NCI-H1417 (cell line): Measurements from ENCODE around the gene SND1.
"Not testable (repeated sequence)": the region's sequence is repeated elsewhere in the genome, so short reads cannot be mapped to it uniquely, and the experiment has no call there.

Source experiments
- DNase-seq, 3 experiments: peaks; one replicate each; lab custom pipeline; 2025; lab: John Stamatoyannopoulos, UW

SND1 gene

DNA sequence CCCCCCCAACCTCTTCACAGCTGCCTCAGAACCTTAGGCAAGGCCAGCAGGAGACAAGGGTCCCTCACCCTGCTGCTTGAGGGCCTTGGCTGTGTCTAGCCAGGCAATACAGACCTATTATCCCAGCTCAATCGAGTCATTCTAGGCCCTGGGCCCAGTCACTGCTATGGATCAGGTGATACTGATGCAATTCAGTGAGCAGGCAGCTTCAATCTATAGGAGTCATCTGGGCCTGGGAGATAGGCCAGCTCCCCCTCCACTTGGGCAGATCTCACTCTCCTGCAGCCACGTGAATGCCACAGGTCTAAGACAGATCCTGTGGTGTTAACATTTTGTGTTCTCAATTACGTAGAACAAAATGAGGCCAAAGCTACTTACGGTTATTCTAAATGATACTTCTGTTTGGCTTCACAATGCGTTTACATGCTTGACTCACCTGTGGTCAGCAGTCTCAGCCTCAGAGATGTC lies 447.2 kb downstream of the SND1 start:
- DNase-seq: no peak

GRCh38 chr7:128100225-128100948 lies 448.4 kb downstream of the SND1 start:
- DNase-seq: no peak

- no peak for DNase-seq
These were observed 449.1 kb downstream of the SND1 start for GRCh38 chr7:128100949-128101713.

DNA sequence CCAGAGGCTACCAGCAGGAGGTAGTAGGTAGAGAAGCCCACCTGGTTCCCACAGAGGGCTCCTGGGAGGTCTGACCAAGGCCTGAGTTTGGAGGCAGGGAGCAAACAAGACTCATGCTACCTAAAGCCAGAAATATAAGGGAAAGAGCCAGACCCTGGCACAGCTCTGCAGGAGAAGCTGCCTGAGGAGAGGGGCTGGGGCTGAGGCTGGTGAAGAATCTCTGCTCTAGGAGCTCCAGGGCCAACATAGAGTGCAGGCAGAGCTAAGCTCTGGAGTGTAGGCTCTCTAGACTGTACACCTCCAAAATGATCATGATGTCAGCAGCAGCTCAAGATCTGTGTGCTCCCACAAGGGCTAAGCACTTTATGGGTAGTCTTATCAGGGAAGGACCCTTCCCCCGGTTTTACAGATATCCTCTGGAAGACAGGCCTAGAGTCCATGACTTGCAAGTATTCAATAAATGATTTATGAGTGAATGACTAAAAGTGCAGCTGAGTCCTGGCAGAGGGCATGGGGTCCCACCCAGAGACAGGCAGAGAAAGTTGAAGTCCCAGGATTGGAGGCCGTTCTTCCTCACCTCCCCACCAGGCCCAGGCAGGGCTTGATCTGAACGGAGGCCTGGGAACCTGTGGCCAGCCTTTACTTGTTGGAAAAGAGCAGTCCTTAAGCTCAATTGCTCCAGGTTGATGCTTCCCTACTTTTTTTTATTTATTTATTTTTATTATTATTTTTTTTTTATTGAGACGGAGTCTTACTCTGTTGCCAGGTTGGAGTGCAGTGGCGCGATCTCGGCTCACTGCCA lies 450.7 kb downstream of the SND1 start:
- DNase-seq: no peak

DNA sequence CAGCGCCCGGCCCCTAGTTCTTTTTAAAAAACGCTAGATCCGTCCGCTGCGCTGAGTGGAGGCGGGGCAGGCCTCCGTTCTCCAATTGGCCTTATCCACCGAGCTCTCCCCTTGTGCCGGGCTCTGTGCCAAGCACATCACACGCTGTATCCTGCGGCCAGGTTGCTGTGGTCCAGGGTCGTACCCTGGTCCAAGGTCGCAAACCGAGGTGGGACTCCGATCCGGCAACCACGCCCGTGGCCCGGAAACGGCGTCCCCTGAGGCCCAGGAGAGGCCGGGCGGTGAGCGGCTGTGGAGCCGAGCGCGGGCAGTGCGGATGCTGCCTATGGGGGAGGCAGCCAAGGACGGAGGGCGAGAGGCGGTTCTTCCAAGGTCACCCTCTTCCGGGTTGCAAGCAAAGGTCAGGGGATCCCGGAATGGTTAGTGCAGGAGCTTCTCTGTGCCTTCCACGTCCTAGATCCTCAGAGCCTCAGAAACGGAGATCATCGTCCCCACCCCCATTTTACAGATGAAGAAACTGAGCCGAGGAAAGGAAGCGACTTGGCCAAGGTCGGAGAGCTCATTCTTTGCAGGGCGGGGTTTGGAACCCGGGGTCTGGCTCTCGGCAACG lies 451.6 kb downstream of the SND1 start:
- no peak for DNase-seq

DNA sequence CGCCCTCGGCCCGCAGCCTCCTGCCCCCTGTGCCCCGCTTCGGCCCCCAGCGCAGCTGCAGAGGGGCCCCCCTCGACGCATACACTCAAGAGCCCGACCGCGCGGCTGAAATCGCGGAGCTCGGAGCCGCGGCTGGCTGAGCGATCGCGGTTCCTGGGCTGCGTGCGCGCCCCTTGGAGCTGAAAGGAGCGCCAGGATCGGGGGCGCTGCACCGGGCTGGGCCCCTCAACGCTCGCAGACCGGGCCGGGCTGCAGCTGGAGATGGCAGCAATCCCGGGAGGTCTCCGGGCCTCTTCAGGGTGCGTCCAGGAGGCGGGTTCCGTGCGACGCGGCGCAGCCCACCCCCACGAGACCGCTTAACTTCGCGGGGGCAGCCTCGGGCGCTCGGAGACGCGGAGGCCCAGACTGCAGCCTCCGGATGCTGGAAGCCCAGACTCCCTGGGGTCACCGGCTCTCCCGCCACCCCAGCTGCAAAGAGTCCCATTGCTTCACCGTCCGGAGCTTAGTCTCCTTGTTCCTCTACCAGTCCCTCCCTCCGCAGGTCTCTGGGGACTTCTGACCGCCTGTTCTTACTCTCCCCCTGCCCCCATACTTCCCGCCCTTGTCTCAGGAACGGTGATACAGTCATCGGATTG lies 452.2 kb downstream of the SND1 start:
- DNase-seq: no peak

- no peak for DNase-seq
These were observed 453.4 kb downstream of the SND1 start for GRCh38 chr7:128105228-128106022.

DNA sequence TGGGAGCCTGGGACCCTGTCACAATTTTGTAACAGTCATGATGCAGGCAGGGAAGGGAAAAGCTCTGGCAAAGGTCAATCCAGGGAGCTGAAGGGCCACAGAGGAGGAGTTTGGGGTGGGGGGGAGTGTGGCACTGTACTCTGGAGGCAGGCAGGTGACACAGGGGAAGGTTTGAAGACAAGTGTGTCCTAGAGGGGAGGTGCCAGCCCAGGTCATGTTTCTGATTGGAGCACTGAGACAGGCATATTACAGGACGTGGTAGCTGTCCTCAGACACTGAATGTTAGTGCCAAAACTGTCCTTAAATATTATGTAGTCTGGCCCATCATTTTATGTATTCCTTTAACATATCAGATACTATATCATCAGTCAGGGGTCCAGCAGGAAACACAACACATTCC lies 454.8 kb downstream of the SND1 start:
- no peak for DNase-seq

DNA sequence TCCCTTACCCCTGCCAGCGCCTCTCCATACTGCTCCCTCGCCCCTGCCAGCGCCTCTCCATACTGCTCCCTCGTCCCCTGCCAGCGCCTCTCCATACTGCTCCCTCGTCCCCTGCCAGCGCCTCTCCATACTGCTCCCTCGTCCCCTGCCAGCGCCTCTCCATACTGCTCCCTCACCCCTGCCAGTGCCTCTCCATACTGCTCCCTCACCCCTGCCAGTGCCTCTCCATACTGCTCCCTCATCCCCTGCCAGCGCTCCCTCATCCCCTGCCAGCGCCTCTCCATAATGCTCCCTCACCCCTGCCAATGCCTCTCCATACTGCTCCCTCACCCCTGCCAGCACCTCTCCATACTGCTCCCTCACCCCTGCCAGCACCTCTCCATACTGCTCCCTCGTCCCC lies 455.5 kb downstream of the SND1 start:
- not testable (repeated sequence) for DNase-seq

DNA sequence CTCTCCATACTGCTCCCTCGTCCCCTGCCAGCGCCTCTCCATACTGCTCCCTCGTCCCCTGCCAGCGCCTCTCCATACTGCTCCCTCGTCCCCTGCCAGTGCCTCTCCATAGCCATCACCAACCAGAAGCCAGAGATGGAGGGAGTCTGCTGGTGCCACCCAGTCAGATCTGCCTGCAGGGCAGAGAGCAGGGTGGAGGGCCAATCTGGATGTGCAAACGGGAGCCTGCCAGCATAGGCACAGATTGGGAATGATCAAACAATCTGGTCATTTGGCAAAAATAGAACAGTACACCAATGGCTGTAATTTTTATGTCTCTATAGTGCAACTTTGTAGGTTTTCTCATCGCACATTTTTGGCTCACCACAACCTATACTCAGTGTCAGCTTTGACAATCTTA lies 456.1 kb downstream of the SND1 start:
- no peak for DNase-seq

GRCh38 chr7:128108641-128109423 lies 456.8 kb downstream of the SND1 start:
- DNase-seq: no peak

DNA sequence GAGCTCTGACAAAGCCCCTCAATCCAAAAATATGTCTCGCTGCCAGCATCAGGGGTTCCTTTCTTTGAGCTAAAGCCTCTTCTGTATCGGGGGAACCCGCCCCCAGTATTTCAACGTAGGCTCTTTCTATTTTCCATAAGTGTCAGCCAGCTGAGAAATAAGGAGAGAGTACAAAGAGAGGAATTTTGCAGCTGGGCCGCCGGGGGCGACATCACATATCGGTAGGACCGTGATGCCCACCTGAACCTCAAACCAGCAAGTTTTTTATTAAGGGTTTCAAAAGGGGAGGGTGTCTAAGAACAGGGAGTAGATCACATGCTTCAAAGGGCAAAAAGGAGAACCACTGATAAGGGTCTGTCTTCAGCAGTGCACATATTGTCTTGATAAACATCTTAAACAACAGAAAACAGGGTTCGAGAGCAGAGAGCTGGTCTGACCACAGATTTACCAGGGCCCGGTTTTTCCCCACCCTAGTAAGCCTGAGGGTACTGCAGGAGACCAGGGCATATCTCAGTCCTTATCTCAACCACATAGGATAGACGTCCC lies 457.5 kb downstream of the SND1 start:
- not testable (repeated sequence) for DNase-seq

- DNase-seq: no peak
These were observed 458.8 kb downstream of the SND1 start for GRCh38 chr7:128110641-128111364.

GRCh38 chr7:128112018-128112780 lies 460.2 kb downstream of the SND1 start:
- DNase-seq: peak in 2 of 3 experiments; percentile 28 to 51

- DNase-seq: peak in 1 of 3 experiments; percentile 55
These were observed 460.8 kb downstream of the SND1 start for GRCh38 chr7:128112781-128113221.

DNA sequence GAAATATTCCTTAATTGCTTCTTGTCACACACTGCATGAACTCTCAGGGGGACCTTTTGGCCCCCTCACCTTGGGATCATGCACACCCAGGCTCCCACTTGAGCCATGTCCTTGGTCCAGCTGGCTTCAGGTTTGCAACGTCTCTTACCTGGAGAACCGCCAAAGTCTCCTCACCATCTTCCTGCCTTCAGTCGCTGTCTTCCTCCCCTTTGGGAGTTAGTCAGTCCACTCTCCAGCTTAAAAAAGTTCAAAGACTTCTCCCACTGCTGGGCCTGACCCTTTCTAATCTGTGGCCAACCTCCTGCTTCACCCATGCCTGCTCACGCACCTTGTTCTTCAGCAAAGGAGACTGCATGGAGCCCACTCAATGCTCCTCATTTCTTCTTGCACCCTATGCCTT lies 461.8 kb downstream of the SND1 start:
- no peak for DNase-seq

- no peak for DNase-seq
These were observed 462.8 kb downstream of the SND1 start for GRCh38 chr7:128114806-128115205.

- DNase-seq: no peak
These were observed 463.4 kb downstream of the SND1 start for GRCh38 chr7:128115336-128115820.
